PFSK-1 (cell line): Measurements from ENCODE around the gene DGKG.

ENCODE experiments used
- FOXP2 ChIP-seq: optimal IDR thresholded peaks from 2 replicates; pipeline ENCODE3; 2011; ENCODE audit warnings: borderline replicate concordance, control low read depth, inconsistent platforms; ENCODE audit not compliant: insufficient read depth; ENCODE audit errors: extremely low read length, extremely low read depth
- POLR2AphosphoS5 ChIP-seq: IDR thresholded peaks from 2 replicates; pipeline ENCODE4 v1.6.1; 2012; ENCODE audit warnings: low read depth, mild to moderate bottlenecking, control low read depth, low read length, moderate library complexity
- REST ChIP-seq, 2 experiments: IDR thresholded peaks; 2 replicates each; pipeline versions ENCODE4 v1.6.1 to v1.8.0; 2011 to 2012; ENCODE audit warnings: low read depth in 2 of 2, low read length in 2 of 2, control low read depth in 1 of 2, inconsistent platforms in 1 of 2, mild to moderate bottlenecking in 1 of 2, moderate library complexity in 1 of 2; ENCODE audit not compliant: insufficient read depth in 1 of 2
- SIN3A ChIP-seq: IDR thresholded peaks from 2 replicates; pipeline ENCODE4 v1.6.1; 2012; ENCODE audit warnings: mild to moderate bottlenecking, low read length, moderate library complexity, borderline replicate concordance; ENCODE audit not compliant: insufficient read depth
- TAF1 ChIP-seq: IDR thresholded peaks from 2 replicates; pipeline ENCODE4 v1.6.1; 2012; ENCODE audit warnings: low read length, control low read depth, borderline replicate concordance; ENCODE audit not compliant: insufficient read depth

The DGKG gene

GRCh38 chr3:186129206-186129605, 232.8 kb downstream of the DGKG start:
- TF ChIP-seq SIN3A (no peak), FOXP2 (no peak), TAF1 (no peak), POLR2AphosphoS5 (no peak), REST (IDR thresholded peaks at IDR 0.05; ENCODE audit: insufficient read depth in 1 of 2, low read depth in 2 of 2, low read length in 2 of 2) (no peak)

GRCh38 chr3:186128158-186128557, 233.9 kb downstream of the DGKG start:
- TF ChIP-seq POLR2AphosphoS5 (no peak), TAF1 (no peak), REST (IDR thresholded peaks at IDR 0.05; ENCODE audit: insufficient read depth in 1 of 2, low read depth in 2 of 2, low read length in 2 of 2) (no peak), FOXP2 (no peak)

GRCh38 chr3:186127463-186127862, 234.6 kb downstream of the DGKG start:
- no peak for TF ChIP-seq TAF1
- TF ChIP-seq POLR2AphosphoS5, result no peak
- TF ChIP-seq REST (IDR thresholded peaks at IDR 0.05; ENCODE audit: insufficient read depth in 1 of 2, low read depth in 2 of 2, low read length in 2 of 2), result no peak
- no peak for TF ChIP-seq SIN3A
- no peak for TF ChIP-seq FOXP2

- TF ChIP-seq FOXP2, result no peak
- no peak for TF ChIP-seq POLR2AphosphoS5
- no peak for TF ChIP-seq REST (IDR thresholded peaks at IDR 0.05; ENCODE audit: insufficient read depth in 1 of 2, low read depth in 2 of 2, low read length in 2 of 2)
- no peak for TF ChIP-seq SIN3A
- no peak for TF ChIP-seq TAF1
These were observed 236.9 kb downstream of the DGKG start for GRCh38 chr3:186125118-186125517.

GRCh38 chr3:186124592-186124991, 237.4 kb downstream of the DGKG start:
- no peak for TF ChIP-seq POLR2AphosphoS5
- TF ChIP-seq FOXP2, result no peak
- no peak for TF ChIP-seq REST (IDR thresholded peaks at IDR 0.05; ENCODE audit: insufficient read depth in 1 of 2, low read depth in 2 of 2, low read length in 2 of 2)
- TF ChIP-seq SIN3A, result no peak
- TF ChIP-seq TAF1, result no peak
